HG03571 (cell line): ENCODE measurements around the gene COX6A1.
"Not testable (repeated sequence)": the region's sequence is repeated elsewhere in the genome, so short reads cannot be mapped to it uniquely, and the experiment has no call there.

Source experiments
- ATAC-seq: cut with Tn5 transposase; IDR thresholded peaks from one replicate; pipeline ENCODE4 v1.9.1; 2021; ENCODE audit not compliant: unreplicated experiment

The COX6A1 gene

DNA sequence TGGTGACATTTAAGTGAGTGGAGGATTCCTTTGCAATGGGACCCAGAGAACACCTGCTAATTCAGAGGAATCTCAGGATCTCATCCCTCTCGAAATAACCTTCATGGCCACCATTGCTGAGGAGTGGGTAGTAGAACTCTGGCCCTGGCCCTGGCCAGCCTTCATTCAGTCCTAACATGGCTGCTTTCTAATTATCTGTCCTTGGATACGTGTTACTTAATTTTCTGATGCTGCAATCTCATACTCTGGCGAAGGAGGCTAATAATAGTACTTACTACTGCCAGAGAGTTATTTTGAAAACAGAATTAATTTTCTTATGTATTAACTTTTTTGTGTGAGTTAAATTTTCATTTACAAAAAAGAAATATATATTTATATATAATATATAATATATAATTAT is 12.1 kb upstream of the COX6A1 start:
- no peak for ATAC-seq

DNA sequence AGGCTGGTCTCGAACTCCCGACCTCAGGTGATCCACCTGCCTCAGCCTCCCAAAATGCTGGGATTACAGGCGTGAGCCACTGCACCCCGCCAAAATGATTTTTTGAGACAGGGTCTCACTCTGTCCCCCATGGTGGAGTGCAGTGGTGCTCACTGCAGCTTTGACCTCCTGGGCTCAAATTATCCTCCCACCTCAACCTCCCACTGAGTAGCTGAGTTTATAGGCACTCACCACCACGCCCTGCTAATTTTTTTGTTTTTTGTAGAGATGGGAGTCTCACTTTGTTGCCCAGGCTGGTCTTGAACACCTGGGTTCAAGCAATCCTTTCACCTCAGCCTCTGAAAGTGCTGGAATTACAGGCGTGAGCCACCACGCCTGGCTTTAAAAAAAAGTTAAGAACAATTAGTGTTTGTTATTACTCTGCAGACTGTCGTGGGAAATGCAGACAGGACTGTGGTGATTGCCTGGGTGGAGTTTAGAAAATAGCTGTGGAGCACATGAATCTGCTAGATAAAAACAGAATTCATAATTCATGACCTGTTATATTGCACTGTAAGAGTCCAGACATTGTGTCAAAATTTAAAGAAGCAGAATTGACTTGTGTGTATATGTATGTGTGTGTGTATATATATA is 9.2 kb upstream of the COX6A1 start:
- ATAC-seq = no peak

DNA sequence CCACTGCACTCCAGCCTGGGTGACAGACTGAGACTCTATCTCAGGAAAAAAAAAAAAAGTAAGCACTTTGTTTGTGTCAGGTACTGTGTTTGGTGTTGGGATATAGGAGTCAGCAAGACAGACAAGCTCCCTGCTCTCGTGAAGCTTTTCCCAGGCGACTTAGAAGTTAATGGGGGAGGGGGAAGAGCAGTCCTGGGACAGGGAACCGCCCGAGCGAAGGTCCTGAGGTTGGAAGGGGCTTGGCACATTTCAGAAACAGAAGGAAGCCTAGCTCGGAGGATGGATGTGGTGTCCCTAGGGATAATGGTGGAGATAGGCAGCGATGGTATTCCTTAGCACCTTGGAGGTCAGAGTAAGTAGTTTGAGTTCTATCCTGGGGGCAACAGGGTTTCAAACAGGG is 8.5 kb upstream of the COX6A1 start:
- no peak for ATAC-seq

DNA sequence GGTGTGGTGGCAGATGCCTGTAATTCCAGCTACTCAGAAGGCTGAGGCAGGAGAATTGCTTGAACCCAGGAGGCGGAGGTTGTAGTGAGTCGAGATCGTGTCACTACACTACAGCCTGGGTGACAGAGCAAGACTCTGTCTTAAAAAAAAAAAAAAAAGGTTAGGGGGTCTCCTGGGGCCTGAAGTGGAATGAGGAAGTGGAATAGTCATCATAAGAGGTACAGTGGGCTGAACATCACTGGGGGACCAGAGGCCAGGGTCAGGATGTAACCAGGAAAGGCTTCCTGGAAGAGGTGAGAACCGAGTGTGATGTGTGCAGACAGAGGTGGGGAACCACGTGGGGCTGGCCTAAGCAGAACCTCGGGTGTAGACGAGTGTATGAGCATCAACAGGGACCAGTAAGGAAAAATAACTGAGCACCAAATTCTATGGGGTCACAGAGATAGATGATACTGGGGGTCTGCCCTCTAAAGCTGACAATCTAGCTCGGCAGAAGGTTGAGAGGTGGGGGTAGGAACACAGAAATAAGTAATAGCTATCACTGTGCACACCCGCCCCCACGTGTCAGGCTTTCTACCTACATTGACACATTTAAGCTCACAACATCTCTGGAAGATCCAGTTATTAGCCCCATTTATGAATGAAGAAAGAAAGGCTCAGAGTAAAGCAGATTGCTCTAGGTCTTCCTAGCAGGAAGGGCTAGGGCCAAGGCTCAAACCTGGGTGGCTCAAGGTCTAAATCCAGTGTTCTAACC is 5.0 kb upstream of the COX6A1 start:
- ATAC-seq = no peak

DNA sequence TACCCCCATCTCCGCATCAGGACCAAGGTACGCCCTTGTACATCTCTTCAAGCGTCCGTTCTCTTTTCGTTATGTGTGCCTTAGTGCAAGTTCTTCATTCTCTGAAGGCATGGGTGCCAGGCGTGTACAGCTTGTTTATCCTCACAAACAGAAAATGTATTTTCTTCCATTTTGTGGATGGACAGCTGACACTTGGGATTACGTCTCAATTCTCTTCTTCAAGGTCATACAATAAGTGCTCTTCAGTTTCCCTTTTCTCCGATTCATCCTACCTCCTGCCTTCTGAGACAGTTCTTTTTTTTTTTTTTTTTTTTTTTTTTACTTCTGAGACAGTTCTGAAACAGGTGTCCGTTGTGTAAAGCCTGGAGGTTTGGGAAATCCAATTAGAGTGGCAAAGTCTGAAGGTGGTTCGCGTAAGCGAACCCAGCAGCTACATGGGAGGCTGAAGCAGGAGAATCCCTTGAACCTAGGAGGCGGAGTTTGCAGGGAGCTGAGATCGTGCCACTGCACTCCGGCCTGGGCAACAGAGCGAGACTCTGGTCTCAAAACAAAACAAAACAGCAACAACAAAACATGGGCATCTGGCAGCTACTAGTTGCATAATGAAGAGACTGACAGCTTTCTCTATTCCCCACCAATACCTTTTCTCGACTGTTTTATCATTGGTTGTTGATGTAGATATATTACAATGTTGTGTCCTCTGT is 734 bp downstream of the COX6A1 start:
- ATAC-seq = no peak

DNA sequence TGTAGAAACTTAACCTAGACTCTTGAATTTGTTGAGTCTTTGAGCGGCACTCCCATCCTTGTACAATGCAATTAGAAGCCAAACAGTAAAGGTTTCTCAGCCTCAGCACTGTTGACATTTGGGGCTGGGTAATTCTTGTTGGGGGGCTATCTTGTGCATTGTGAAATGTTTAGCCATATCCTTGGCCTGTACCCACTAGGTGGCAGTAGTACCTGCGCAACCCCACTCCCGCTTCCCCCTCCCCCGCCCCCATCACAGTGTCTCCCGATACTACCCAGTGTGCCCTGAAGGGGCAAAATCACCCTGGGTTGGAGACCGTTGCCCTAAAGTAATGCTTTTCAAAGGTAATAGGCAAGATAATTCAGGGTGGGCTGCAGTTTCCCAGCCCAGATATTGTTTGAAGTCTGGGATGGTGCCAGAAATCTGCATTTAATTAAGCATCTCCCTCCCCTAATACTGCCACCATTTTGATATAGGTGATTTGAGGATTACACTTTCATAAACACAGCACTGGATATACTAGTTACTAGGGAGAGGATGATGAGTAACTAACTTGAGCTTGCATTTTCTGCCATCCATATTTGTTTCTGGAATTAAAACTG is 1.8 kb downstream of the COX6A1 start:
- no peak for ATAC-seq

DNA sequence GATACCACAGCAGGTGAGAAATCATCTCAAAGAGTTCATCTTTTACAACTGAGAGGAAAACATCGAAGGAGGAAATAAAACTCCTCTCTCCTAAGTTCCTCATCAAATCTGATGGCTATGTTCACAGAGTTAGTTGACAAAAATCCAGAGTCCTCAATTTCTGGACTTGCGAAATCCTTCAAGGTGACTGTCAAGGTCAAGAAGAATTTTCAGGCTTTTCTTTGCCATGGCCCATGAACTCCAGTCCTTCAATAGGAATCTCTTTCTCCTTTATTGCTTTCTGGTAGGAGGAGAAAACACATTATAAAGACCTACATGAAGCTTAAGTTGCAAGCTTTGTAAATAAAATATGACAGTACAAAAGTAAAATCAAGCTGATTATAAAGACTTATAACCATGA is 6.8 kb downstream of the COX6A1 start:
- ATAC-seq = no peak

DNA sequence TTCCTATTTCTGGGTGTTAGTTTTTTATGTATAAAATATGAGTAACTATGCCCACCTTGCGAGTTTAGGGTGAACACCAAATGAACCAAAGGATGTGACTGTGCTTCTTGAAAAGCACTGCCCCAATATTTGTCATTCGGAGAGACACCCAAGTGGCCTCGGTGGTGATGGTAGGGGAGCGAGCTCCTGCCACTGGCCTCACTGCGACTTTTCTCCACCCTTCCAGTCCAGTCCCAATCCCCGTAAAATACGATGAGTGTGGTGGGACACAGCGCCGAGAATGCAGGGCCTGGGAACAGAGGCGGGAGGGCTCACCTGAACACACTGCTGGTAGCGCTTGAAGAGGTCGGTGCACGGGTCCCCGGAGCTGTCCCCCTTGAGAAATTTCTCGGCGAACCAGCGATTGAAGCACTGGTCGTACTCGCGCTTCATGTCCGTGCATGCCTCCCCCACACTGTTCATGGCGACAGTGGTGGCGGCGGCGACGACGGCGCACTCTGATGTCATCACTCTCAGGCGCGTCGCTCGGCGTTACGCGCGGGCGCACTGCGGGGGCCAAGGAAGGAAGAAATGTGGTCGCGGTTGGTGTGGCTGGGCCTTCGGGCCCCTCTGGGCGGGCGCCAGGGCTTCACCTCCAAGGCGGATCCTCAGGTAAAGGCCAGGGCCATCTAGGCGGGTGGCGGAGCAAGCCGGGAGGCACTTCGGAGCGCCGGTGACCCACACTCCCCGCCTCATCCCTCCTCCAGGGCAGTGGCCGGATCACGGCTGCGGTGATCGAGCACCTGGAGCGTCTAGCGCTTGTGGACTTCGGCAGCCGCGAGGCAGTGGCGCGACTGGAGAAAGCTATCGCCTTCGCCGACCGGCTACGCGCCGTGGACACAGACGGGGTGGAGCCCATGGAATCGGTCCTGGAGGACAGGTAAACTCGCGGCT is 8.3 kb downstream of the COX6A1 start, which contains the start of the genes GATC and TRIAP1:
Gene GATC, plus strand, starts transcription at position 534 of the 933 bp plus-strand sequence. Its CDS starts 37 bp downstream, at position 571.
Gene TRIAP1, minus strand, starts transcription at position 474 of the 933 bp plus-strand sequence. Its CDS starts 12 bp downstream, at position 462.
- peak; percentile 86 for ATAC-seq

DNA sequence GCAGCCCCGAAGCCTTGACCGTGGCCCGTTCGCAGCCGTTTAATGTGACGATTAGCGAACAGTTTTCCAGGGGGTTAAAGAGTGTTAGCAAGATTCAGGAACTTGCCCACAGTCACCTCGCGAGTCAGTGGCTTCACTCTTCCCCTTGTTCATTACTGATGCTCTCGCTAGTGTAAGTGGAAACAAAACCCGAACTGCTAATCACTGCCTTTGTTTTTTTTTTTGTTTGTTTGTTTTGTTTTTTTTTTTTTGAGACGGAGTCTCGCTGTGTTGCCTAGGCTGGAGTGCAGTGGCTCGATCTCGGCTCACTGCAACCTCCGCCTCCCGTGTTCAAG is 8.9 kb downstream of the COX6A1 start:
- ATAC-seq = not testable (repeated sequence)

DNA sequence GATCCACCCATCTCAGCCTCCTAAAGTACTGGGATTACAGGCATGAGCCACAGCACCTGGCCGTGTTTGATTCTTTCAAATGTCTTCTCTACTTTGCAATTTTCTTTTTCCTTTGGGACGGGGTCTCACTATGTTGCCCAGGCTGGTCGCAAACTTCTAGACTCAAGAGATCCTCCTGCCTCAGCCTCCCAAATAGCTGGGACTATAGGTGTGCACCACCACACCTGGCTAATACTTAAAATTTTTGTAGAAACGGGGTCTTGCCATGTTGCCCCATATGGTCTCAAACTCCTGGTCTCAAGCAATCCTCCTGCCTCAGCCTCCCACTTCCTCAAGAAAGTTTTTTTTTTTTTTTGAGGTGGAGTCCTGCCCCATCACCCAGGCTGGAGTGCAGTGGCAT is 10.1 kb downstream of the COX6A1 start:
- ATAC-seq = no peak

DNA sequence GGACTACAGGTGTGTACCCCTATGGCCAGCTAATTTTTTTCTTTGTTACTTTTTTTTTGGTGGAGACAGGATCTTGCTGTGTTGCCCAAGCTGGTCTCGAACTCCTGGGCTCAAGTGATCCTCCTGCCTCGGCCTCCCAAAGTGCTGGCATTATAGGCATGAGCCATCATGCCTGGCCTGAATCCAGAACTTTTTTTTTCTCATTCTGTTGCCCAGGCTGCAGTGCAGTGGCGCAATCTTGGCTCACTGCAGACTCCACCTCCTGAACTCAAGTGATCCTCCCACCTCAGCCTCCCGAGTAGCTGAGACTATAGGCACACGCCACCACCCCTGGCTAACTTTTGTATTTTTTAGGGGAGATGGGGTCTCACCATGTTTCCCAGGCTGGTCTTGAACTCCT is 14.6 kb downstream of the COX6A1 start:
- ATAC-seq = not testable (repeated sequence)

DNA sequence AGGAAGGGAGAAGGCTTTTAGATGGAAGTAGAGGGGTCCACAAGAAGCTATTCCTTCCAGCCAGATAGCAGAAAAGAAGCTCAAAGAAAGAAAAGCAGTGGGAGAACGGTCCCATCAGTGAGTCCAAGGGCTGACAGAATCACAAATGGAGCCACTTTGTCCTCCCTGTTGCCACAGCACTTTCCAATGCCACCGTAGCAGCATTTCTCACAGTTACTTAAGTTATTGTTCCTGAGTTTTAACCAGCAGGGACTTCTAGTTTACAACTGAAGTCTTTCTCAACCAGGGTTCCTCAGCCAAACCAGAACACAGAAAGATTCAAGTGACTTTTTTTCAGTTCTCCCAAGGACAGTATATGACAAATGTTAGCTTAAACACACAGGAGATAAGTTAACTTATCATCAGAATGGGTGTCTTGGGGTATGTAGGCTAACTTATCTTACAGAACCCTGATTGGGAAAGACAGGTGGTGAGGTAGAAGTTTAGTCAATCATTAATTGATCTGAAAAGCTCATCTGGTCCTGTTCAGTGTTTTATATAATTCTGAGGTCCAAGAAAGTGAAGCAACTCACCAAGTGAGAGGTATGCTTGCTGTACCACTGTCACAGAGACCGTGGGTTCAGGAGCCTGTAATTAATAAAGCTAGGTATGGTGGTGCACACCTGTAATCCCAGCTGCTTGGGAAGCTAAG is 15.3 kb downstream of the COX6A1 start:
- ATAC-seq = no peak

DNA sequence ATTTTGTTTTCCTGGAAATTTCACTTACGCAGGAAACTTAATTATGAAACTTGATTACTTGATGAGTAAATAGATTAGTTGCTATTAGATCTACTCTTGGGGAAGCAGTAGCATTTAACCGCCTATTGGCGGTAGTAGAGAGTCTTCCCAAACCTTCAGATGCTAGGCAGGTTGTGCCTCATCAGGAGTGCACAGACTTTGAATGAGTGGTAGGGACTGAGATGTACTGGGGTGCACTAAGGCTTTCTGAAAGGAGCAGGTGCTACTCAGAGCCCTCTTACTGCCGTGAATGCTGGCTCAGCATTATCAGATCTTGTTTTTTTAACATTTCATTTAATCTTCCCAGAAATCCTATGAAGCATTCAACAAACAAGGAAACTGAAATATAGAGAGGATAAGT is 16.1 kb downstream of the COX6A1 start:
- ATAC-seq = no peak

DNA sequence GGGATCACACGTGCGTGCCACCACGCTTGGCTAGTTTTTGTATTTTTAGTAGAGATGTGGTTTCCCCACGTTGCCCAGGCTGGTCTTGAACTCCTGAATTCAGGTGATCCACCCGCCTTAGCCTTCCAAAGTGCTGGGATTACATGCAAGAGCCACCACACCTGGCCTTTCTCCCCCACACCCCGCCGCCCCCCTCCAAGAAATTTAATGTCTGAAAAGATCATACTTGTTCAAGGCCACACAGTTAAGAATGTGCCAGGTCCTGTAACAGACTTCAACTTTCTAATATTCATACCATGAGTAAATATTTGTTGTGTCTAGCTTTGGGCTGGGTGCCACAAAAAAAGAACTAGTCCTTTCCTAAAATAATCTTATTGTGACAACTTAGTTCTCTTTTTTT is 17.4 kb downstream of the COX6A1 start:
- ATAC-seq = no peak

DNA sequence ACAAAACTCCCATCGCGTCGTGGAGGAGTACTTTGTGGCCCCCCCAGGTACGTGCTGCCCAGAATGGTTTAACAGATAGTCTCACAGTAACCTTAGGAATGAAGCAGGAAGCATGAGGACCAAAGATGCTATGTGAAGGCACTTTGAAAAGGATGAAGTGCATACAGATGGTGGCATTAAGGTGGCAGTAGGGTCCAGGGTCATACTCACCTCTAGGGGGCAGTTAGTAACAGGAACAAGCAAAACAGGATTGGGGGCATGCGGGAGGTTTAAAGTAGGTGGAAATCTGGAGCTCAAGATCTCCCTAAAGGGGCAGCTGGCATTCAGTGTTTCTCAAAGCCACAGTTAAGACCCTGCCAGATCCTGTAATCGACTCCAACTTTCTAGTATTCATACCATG is 19.2 kb downstream of the COX6A1 start:
- ATAC-seq = no peak

DNA sequence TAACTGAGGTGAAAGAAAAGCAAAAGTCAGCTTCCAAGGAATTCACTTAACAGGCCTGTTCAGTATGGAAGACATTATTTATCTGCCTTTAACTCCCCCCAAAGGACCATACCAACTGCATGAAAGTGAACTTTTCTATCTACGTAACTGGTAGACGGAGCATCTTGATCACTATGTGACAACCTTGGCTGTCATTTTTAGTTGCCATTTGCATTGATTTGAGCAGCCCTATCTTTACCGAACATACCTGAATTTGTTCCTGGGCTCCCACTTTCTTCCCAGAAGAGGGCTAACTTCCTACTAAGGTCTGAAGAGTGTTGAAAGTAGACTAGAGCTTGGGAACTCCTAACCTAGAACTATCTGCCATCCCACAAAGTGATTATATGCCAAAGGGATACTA is 22.2 kb downstream of the COX6A1 start:
- ATAC-seq = no peak

DNA sequence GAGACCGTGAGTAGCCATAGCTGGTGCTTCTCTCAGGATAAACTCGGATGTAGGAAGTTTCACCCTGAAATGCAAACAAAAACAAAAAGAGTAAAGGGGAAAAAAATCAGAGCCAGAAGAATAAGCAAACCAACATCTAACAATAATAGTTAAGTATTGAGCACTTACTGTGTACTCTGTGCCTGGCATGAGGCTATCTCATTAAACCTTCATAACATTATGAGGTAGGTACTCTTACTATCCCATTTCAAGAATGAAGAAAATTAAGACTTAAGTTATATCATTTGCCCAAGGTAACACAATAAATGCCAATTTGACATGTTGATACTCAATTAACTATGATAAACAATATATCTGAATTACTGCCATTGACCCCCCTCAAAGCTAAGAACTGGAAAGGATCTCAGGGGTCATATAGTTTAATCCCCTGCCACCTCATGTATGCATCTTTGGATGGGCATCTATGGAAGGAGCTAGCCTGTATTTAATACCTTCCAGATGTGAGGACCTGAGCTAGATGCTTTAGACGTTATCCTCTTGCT is 24.3 kb downstream of the COX6A1 start:
- no peak for ATAC-seq

DNA sequence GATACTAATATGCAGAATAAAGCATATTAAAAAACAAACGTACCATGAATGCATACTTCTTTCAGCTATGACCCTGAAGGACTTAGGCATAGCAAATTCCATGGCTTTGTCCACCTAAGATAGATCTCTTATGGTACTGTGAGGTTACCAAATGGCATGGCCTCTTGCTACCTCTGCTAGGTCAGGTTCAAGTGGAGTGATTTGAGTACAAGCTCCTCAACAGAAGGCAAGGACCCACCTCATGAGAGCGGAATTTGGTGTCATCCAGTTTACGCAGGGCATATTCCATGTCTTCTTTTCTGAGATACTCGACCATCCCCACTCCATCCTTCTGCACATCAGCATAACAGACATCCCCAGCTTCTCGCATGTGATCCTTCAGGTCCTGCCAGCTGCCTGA is 25.8 kb downstream of the COX6A1 start:
- no peak for ATAC-seq

DNA sequence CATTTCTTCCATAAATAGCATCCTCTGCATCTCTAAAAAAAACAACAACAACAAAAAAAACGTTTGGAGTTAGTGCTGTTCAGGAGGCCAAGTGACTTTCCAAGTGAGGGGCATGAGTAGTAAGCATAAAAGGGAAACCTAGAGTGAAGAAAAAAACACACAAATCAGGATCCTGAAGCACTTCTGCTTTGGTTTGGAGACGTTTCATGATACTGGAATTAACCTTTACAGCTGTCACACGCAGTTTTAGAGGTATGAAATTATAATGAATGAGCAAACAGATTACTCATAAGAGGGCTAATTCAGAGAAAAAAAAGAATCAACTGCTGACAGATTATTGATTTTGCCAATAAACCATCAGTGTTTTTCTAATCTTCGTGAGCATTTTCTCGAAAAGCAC is 27.8 kb downstream of the COX6A1 start:
- no peak for ATAC-seq
